Stimulated activated CD8-positive, alpha-beta memory T cell treated with anti-CD3 and anti-CD28 coated beads, Interleukin-12 subunit alpha, Interleukin-12 subunit beta, amount 100 ng/mL, for 24 hours (primary cell): ENCODE results near the gene DSCAML1.

Source experiments
- DNase-seq: peaks from one replicate; pipeline ENCODE4 v3.0.0-alpha.2; 2020; ENCODE audit errors: extremely low read depth

The DSCAML1 gene

GRCh38 chr11:117663821-117664220, 133.2 kb downstream of the DSCAML1 start:
- DNase-seq, result no peak

- no peak for DNase-seq
These were observed 133.6 kb downstream of the DSCAML1 start for GRCh38 chr11:117663414-117663813.

GRCh38 chr11:117662671-117663269, 134.2 kb downstream of the DSCAML1 start:
- no peak for DNase-seq

GRCh38 chr11:117662255-117662654, 134.8 kb downstream of the DSCAML1 start:
- DNase-seq, result no peak

- DNase-seq, result no peak
These were observed 138.2 kb downstream of the DSCAML1 start for GRCh38 chr11:117658809-117659208.

GRCh38 chr11:117657794-117658193, 139.2 kb downstream of the DSCAML1 start:
- no peak for DNase-seq

GRCh38 chr11:117654281-117655255, 142.4 kb downstream of the DSCAML1 start:
- no peak for DNase-seq

- DNase-seq, result no peak
These were observed 144.5 kb downstream of the DSCAML1 start for GRCh38 chr11:117652521-117652920.

- DNase-seq, result no peak
These were observed 147.5 kb downstream of the DSCAML1 start for GRCh38 chr11:117649296-117650055.

GRCh38 chr11:117647872-117648271, 149.1 kb downstream of the DSCAML1 start:
- DNase-seq, result no peak

- no peak for DNase-seq
These were observed 149.8 kb downstream of the DSCAML1 start for GRCh38 chr11:117647207-117647606.

GRCh38 chr11:117646411-117646810, 150.6 kb downstream of the DSCAML1 start:
- no peak for DNase-seq

GRCh38 chr11:117644403-117645155, 152.4 kb downstream of the DSCAML1 start:
- no peak for DNase-seq

GRCh38 chr11:117643606-117644300, 153.3 kb downstream of the DSCAML1 start:
- DNase-seq, result no peak

- DNase-seq, result no peak
These were observed 154.2 kb downstream of the DSCAML1 start for GRCh38 chr11:117642835-117643234.

- no peak for DNase-seq
These were observed 154.6 kb downstream of the DSCAML1 start for GRCh38 chr11:117642396-117642795.

- DNase-seq, result no peak
These were observed 155.8 kb downstream of the DSCAML1 start for GRCh38 chr11:117641008-117641915.

- DNase-seq, result no peak
These were observed 157.0 kb downstream of the DSCAML1 start for GRCh38 chr11:117640041-117640440.

GRCh38 chr11:117639601-117640000, 157.4 kb downstream of the DSCAML1 start:
- no peak for DNase-seq
